Measurements from ENCODE around the gene NCKAP5.

The NCKAP5 gene

DNA sequence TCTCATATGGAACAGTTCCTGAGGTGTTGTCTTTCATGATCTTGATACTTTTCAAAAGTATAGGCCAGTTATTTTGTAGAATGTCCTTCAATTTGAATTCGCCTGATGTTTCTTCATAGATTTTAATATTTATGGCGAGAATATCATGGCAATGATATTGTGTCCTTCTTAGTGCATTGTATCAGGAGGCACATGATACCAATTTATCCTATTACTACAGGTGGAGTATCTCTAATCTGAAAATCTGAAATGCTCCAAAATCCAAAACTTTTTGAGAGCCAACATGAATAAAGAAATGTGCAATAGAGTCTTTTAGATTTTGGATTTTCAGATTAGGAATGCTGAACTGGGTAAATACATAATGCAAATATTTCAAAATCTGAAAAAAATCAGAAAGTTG, 681.7 kb downstream of the NCKAP5 start:
- TF ChIP-seq, protein P1, sequence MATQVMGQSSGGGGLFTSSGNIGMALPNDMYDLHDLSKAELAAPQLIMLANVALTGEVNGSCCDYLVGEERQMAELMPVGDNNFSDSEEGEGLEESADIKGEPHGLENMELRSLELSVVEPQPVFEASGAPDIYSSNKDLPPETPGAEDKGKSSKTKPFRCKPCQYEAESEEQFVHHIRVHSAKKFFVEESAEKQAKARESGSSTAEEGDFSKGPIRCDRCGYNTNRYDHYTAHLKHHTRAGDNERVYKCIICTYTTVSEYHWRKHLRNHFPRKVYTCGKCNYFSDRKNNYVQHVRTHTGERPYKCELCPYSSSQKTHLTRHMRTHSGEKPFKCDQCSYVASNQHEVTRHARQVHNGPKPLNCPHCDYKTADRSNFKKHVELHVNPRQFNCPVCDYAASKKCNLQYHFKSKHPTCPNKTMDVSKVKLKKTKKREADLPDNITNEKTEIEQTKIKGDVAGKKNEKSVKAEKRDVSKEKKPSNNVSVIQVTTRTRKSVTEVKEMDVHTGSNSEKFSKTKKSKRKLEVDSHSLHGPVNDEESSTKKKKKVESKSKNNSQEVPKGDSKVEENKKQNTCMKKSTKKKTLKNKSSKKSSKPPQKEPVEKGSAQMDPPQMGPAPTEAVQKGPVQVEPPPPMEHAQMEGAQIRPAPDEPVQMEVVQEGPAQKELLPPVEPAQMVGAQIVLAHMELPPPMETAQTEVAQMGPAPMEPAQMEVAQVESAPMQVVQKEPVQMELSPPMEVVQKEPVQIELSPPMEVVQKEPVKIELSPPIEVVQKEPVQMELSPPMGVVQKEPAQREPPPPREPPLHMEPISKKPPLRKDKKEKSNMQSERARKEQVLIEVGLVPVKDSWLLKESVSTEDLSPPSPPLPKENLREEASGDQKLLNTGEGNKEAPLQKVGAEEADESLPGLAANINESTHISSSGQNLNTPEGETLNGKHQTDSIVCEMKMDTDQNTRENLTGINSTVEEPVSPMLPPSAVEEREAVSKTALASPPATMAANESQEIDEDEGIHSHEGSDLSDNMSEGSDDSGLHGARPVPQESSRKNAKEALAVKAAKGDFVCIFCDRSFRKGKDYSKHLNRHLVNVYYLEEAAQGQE (IDR thresholded peaks at IDR 0.05; ENCODE audit: insufficient read depth in 1 of 2, low read depth in 2 of 2, low read length in 2 of 2), result no peak
- TF ChIP-seq FOXP2 (optimal IDR thresholded peaks at IDR 0.05; ENCODE audit: borderline replicate concordance, extremely low read depth, extremely low read length, insufficient read depth) (no peak), TAF1 (IDR thresholded peaks at IDR 0.05; ENCODE audit: borderline replicate concordance, insufficient read depth, low read length) (no peak), SIN3A (IDR thresholded peaks at IDR 0.05; ENCODE audit: borderline replicate concordance, insufficient read depth, low read length) (no peak), POLR2AphosphoS5 (IDR thresholded peaks at IDR 0.05; ENCODE audit: low read depth, low read length) (no peak)

- TF ChIP-seq FOXP2 (optimal IDR thresholded peaks at IDR 0.05; ENCODE audit: borderline replicate concordance, extremely low read depth, extremely low read length, insufficient read depth) (no peak), TAF1 (IDR thresholded peaks at IDR 0.05; ENCODE audit: borderline replicate concordance, insufficient read depth, low read length) (no peak), POLR2AphosphoS5 (IDR thresholded peaks at IDR 0.05; ENCODE audit: low read depth, low read length) (no peak), SIN3A (IDR thresholded peaks at IDR 0.05; ENCODE audit: borderline replicate concordance, insufficient read depth, low read length) (no peak)
- TF ChIP-seq, protein P1 (IDR thresholded peaks at IDR 0.05; ENCODE audit: insufficient read depth in 1 of 2, low read depth in 2 of 2, low read length in 2 of 2), result no peak
Observed at GRCh38 chr2:132884705-132885104, 683.6 kb downstream of the NCKAP5 start.

GRCh38 chr2:132884292-132884691, 684.0 kb downstream of the NCKAP5 start:
- TF ChIP-seq TAF1 (IDR thresholded peaks at IDR 0.05; ENCODE audit: borderline replicate concordance, insufficient read depth, low read length), result no peak
- TF ChIP-seq, protein P1 (IDR thresholded peaks at IDR 0.05; ENCODE audit: insufficient read depth in 1 of 2, low read depth in 2 of 2, low read length in 2 of 2), result no peak
- TF ChIP-seq SIN3A (IDR thresholded peaks at IDR 0.05; ENCODE audit: borderline replicate concordance, insufficient read depth, low read length), result no peak
- TF ChIP-seq POLR2AphosphoS5 (IDR thresholded peaks at IDR 0.05; ENCODE audit: low read depth, low read length), result no peak
- TF ChIP-seq FOXP2 (optimal IDR thresholded peaks at IDR 0.05; ENCODE audit: borderline replicate concordance, extremely low read depth, extremely low read length, insufficient read depth), result no peak

GRCh38 chr2:132883430-132883829, 684.8 kb downstream of the NCKAP5 start:
- TF ChIP-seq, protein P1 (IDR thresholded peaks at IDR 0.05; ENCODE audit: insufficient read depth in 1 of 2, low read depth in 2 of 2, low read length in 2 of 2), result no peak
- TF ChIP-seq POLR2AphosphoS5 (IDR thresholded peaks at IDR 0.05; ENCODE audit: low read depth, low read length) (no peak), FOXP2 (optimal IDR thresholded peaks at IDR 0.05; ENCODE audit: borderline replicate concordance, extremely low read depth, extremely low read length, insufficient read depth) (no peak), SIN3A (IDR thresholded peaks at IDR 0.05; ENCODE audit: borderline replicate concordance, insufficient read depth, low read length) (no peak), TAF1 (IDR thresholded peaks at IDR 0.05; ENCODE audit: borderline replicate concordance, insufficient read depth, low read length) (no peak)

DNA sequence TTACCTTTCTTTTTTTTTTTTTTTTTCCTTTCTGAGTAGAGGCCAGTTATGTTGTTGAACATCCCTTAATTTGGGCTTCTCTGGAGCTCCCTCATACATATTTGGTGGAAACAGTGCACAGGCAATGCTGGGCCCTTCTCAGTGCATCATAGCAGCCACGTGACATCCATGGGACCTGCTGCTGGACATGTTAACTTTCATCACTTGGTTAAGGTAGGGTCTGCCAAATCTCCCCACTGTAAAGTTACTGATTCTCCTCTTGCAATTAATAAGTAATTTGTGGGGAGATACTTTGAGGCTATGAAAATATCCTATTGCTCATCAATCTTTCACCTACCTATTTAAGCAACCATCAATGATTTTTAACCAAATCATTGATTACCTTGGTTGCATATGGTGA, 686.7 kb downstream of the NCKAP5 start:
- TF ChIP-seq SIN3A (IDR thresholded peaks at IDR 0.05; ENCODE audit: borderline replicate concordance, insufficient read depth, low read length) (no peak), POLR2AphosphoS5 (IDR thresholded peaks at IDR 0.05; ENCODE audit: low read depth, low read length) (no peak), TAF1 (IDR thresholded peaks at IDR 0.05; ENCODE audit: borderline replicate concordance, insufficient read depth, low read length) (no peak), FOXP2 (optimal IDR thresholded peaks at IDR 0.05; ENCODE audit: borderline replicate concordance, extremely low read depth, extremely low read length, insufficient read depth) (no peak)
- TF ChIP-seq, protein P1 (IDR thresholded peaks at IDR 0.05; ENCODE audit: insufficient read depth in 1 of 2, low read depth in 2 of 2, low read length in 2 of 2), result no peak

Data from PFSK-1 (cell line).